GM19351 (cell line): ENCODE results near the gene SLC38A4.
"Not testable (repeated sequence)": the region's sequence is repeated elsewhere in the genome, so short reads cannot be mapped to it uniquely, and the experiment has no call there.

Source experiments
- ATAC-seq: cut with Tn5 transposase; IDR thresholded peaks from one replicate; pipeline ENCODE4 v1.9.1; 2021; ENCODE audit warnings: mild to moderate bottlenecking, moderate library complexity; ENCODE audit not compliant: unreplicated experiment

Gene SLC38A4

GRCh38 chr12:46779063-46779462 lies 46.7 kb downstream of the SLC38A4 start:
- no peak for ATAC-seq

GRCh38 chr12:46778415-46778814 lies 47.4 kb downstream of the SLC38A4 start:
- ATAC-seq, result no peak

- ATAC-seq, result no peak
These were observed 48.2 kb downstream of the SLC38A4 start for GRCh38 chr12:46777587-46777986.

- ATAC-seq, result no peak
These were observed 50.0 kb downstream of the SLC38A4 start for GRCh38 chr12:46775796-46776195.

- ATAC-seq, result no peak
These were observed 51.5 kb downstream of the SLC38A4 start for GRCh38 chr12:46774322-46774633.

GRCh38 chr12:46773586-46774321 lies 52.0 kb downstream of the SLC38A4 start:
- no peak for ATAC-seq

- no peak for ATAC-seq
These were observed 54.4 kb downstream of the SLC38A4 start for GRCh38 chr12:46771268-46771827.

- no peak for ATAC-seq
These were observed 55.2 kb downstream of the SLC38A4 start for GRCh38 chr12:46770501-46771183.

- no peak for ATAC-seq
These were observed 61.8 kb downstream of the SLC38A4 start for GRCh38 chr12:46764005-46764404.

- ATAC-seq, result peak; percentile 51
These were observed 62.6 kb downstream of the SLC38A4 start for GRCh38 chr12:46763230-46763629.

GRCh38 chr12:46754550-46754949 lies 71.2 kb downstream of the SLC38A4 start:
- ATAC-seq, result no peak

GRCh38 chr12:46752396-46752795 lies 73.4 kb downstream of the SLC38A4 start:
- ATAC-seq, result no peak

- no peak for ATAC-seq
These were observed 74.6 kb downstream of the SLC38A4 start for GRCh38 chr12:46751173-46751572.

GRCh38 chr12:46749322-46749721 lies 76.5 kb downstream of the SLC38A4 start:
- no peak for ATAC-seq

- ATAC-seq, result no peak
These were observed 81.5 kb downstream of the SLC38A4 start for GRCh38 chr12:46744283-46744682.

GRCh38 chr12:46743456-46743855 lies 82.3 kb downstream of the SLC38A4 start:
- no peak for ATAC-seq

- ATAC-seq, result not testable (repeated sequence)
These were observed 83.5 kb downstream of the SLC38A4 start for GRCh38 chr12:46742271-46742670.

GRCh38 chr12:46725332-46725731 lies 100.5 kb downstream of the SLC38A4 start:
- ATAC-seq, result no peak

- ATAC-seq, result no peak
These were observed 102.0 kb downstream of the SLC38A4 start for GRCh38 chr12:46723629-46724419.

- ATAC-seq, result no peak
These were observed 103.2 kb downstream of the SLC38A4 start for GRCh38 chr12:46722394-46723185.

GRCh38 chr12:46718495-46718894 lies 107.3 kb downstream of the SLC38A4 start:
- ATAC-seq, result no peak
